GDM1 (cell line): ENCODE measurements around the gene LIFR.
A peak's percentile ranks its signal among the peaks of the same experiment; 100 is the strongest.

Experiments used
- DNase-seq: peaks from one replicate; lab custom pipeline; 2025; lab: John Stamatoyannopoulos, UW

The LIFR gene

GRCh38 chr5:38441453-38442246 is 114.8 kb downstream of the LIFR start:
- DNase-seq, result peak; percentile 73

GRCh38 chr5:38438757-38439156 is 117.7 kb downstream of the LIFR start:
- no peak for DNase-seq

- DNase-seq, result no peak
These were observed 121.3 kb downstream of the LIFR start for GRCh38 chr5:38434966-38435705.

GRCh38 chr5:38433160-38433861 is 123.1 kb downstream of the LIFR start:
- DNase-seq, result no peak

GRCh38 chr5:38431242-38431853 is 125.1 kb downstream of the LIFR start:
- no peak for DNase-seq

- DNase-seq, result no peak
These were observed 129.2 kb downstream of the LIFR start for GRCh38 chr5:38426986-38427950.

- DNase-seq, result no peak
These were observed 130.0 kb downstream of the LIFR start for GRCh38 chr5:38426490-38426889.
